PC-3 (cell line): ENCODE data around the gene MACROD2. TPM values are rescaled to one million over a fixed set of nuclear protein-coding genes. Genes with fewer than 3 reads are reported as not detected.
A peak's percentile ranks its signal among the peaks of the same experiment; 100 is the strongest.

ENCODE experiments used
- ATAC-seq: fragments of 200-7000 bp; cut with Tn5 transposase; 2 replicates; pipeline ENCODE4 v1.9.1; 2020; ENCODE audit warnings: mild to moderate bottlenecking, moderate library complexity
- BruUV-seq: library from RNA; stranded (reverse); fragments of 400-500 nt; replicated peaks from 2 replicates; lab custom pipeline; 2021; lab: Mats Ljungman, UMichigan
- CTCF ChIA-PET: fragments of 300-600 bp; sonication (Branson Sonifier 250); formaldehyde crosslinking; loops from one replicate; lab custom pipeline; 2022; ENCODE audit warnings: antibody characterized with exemption; lab: Charles Lee
- POLR2A ChIA-PET: fragments of 300-600 bp; sonication (Branson Sonifier 250); formaldehyde crosslinking; loops from one replicate; lab custom pipeline; 2022; ENCODE audit warnings: antibody characterized with exemption; ENCODE audit not compliant: unreplicated experiment; lab: Charles Lee
- DNase-seq: peaks from one replicate; pipeline ENCODE4 v3.0.0-alpha.2; 2015
- H2AFZ ChIP-seq: fragments of 300-600 bp; sonication (generic); 2 replicates; pipeline ENCODE4 v1.6.0; 2016; ENCODE audit warnings: antibody characterized with exemption, low read length
- H3F3A ChIP-seq: fragments of 300-600 bp; sonication (generic); one replicate; pipeline ENCODE4 v1.6.0; 2017; ENCODE audit warnings: antibody characterized with exemption, low read length, control low read depth, mild to moderate bottlenecking; ENCODE audit not compliant: unreplicated experiment
- H3K27ac ChIP-seq: fragments of 300-600 bp; sonication (generic); 2 replicates; pipeline ENCODE4 v1.5.1; 2016; ENCODE audit warnings: mild to moderate bottlenecking, low read length
- H3K27me3 ChIP-seq: fragments of 300-600 bp; sonication (generic); 2 replicates; pipeline ENCODE4 v1.6.1; 2016; ENCODE audit warnings: low read length, mixed read lengths
- H3K36me3 ChIP-seq: fragments of 300-600 bp; sonication (generic); 2 replicates; pipeline ENCODE4 v1.6.1; 2016; ENCODE audit warnings: low read depth, mixed run types, low read length, mixed read lengths
- H3K4me1 ChIP-seq: fragments of 300-600 bp; sonication (generic); 2 replicates; pipeline ENCODE4 v1.5.1; 2016; ENCODE audit warnings: low read length; ENCODE audit not compliant: insufficient read depth
- H3K4me2 ChIP-seq: fragments of 300-600 bp; sonication (generic); 2 replicates; pipeline ENCODE4 v1.6.0; 2016; ENCODE audit warnings: low read length
- H3K4me3 ChIP-seq: fragments of 300-600 bp; sonication (generic); 2 replicates; pipeline ENCODE4 v1.5.1; 2016; ENCODE audit warnings: mild to moderate bottlenecking, low read length, mixed read lengths
- H3K79me2 ChIP-seq: fragments of 300-600 bp; sonication (generic); 2 replicates; pipeline ENCODE4 v1.6.1; 2017; ENCODE audit warnings: low read length, mixed read lengths
- H3K9ac ChIP-seq: fragments of 300-600 bp; sonication (generic); 2 replicates; pipeline ENCODE4 v1.6.0; 2016; ENCODE audit warnings: mild to moderate bottlenecking, low read length
- H3K9me2 ChIP-seq: fragments of 300-600 bp; sonication (generic); replicated peaks from 2 replicates; pipeline ENCODE4 v1.6.1; 2016; ENCODE audit warnings: mixed run types, low read length, mixed read lengths
- H3K9me3 ChIP-seq: fragments of 300-600 bp; sonication (generic); 2 replicates; pipeline ENCODE4 v1.6.1; 2016; ENCODE audit warnings: low read length, mixed read lengths
- H4K20me1 ChIP-seq: fragments of 300-600 bp; sonication (generic); 2 replicates; pipeline ENCODE4 v1.6.1; 2016; ENCODE audit warnings: low read length, mixed read lengths
- CTCF ChIP-seq: fragments of 300-600 bp; sonication (generic); conservative IDR thresholded peaks from 2 replicates; pipeline ENCODE4 v1.5.1; 2017; ENCODE audit warnings: antibody characterized with exemption, low read depth, mild to moderate bottlenecking, low read length
- EZH2 ChIP-seq: fragments of 300-600 bp; sonication (generic); IDR thresholded peaks from one replicate; pipeline ENCODE4 v1.6.1; 2017; ENCODE audit warnings: antibody characterized with exemption, mild to moderate bottlenecking, low read length; ENCODE audit not compliant: unreplicated experiment
- EZH2phosphoT487 ChIP-seq: fragments of 300-600 bp; sonication (generic); IDR thresholded peaks from 2 replicates; pipeline ENCODE4 v1.6.1; 2018; ENCODE audit warnings: mild to moderate bottlenecking, antibody characterized with exemption, low read length, borderline replicate concordance
- intact Hi-C: fragments of 100-400 bp; cut with micrococcal nuclease; formaldehyde crosslinking; loops from 2 replicates; pipeline ENCODE4 v1.9.0; 2023
- total RNA-seq: library from RNA; depleted of rRNA; stranded (reverse); fragments of >200 nt; gene quantifications from 2 replicates; pipeline ENCODE4 v1.2.3, GENCODE V29; 2014

Gene MACROD2
- total RNA-seq, 1 experiment from 2014 or later: 3.1 TPM

- CTCF ChIA-PET: no interaction called here
Observed at GRCh38 chr20:15637546-15637945, 1642.2 kb downstream of the MACROD2 start.

GRCh38 chr20:15637950-15638754, 1642.8 kb downstream of the MACROD2 start:
- POLR2A ChIA-PET: interaction anchor here (0.6 kb wide), 1 partner anchor 164 kb away, joined by 3 read pairs; no protein-coding TSS in a partner anchor
- no peak overlapping the region for H3K4me3 ChIP-seq
- BruUV-seq: no TSS peak
- intact Hi-C loops: no loop called here
- no peaks in the 10 kb centered on the region for H3K9me2 ChIP-seq
- no peak overlapping the region for H3K4me2 ChIP-seq
- H3K9ac ChIP-seq: no peak overlapping the region
- no peak for TF ChIP-seq EZH2
- TF ChIP-seq EZH2phosphoT487: no peak
- TF ChIP-seq CTCF: no peak
- CTCF ChIA-PET: no interaction called here
- peak; percentile 37 for DNase-seq
- H3K79me2 ChIP-seq: no peaks in the 10 kb centered on the region
- peak; percentile 64 for ATAC-seq
- no peaks in the 10 kb centered on the region for H4K20me1 ChIP-seq
- no peaks in the 10 kb centered on the region for H3F3A ChIP-seq
- H3K9me3 ChIP-seq: no peaks in the 10 kb centered on the region
- H2AFZ ChIP-seq: peak overlapping the region; percentile 7; the same call in 1 of the 2 replicates
- no peaks in the 10 kb centered on the region for H3K36me3 ChIP-seq
- H3K27me3 ChIP-seq: no peaks in the 10 kb centered on the region
- peaks cover 9% of the 10 kb centered on the region for H3K4me1 ChIP-seq
- H3K27ac ChIP-seq: no peak overlapping the region

More at GRCh38 chr20:15637546-15637945, 1642.2 kb downstream of the MACROD2 start:
- Histone ChIP-seq H3K9ac (no peak overlapping the region), H3K4me1 (peaks cover 9% of the 10 kb centered on the region), H3K27ac (no peak overlapping the region), H3K27me3 (no peaks in the 10 kb centered on the region), H3K9me2 (no peaks in the 10 kb centered on the region), H3K4me2 (no peak overlapping the region), H4K20me1 (no peaks in the 10 kb centered on the region), H3K4me3 (no peak overlapping the region), H2AFZ (peak overlapping the region; percentile 7; the same call in 1 of the 2 replicates), H3K9me3 (no peaks in the 10 kb centered on the region), H3F3A (no peaks in the 10 kb centered on the region), H3K79me2 (no peaks in the 10 kb centered on the region), H3K36me3 (no peaks in the 10 kb centered on the region)
- TF ChIP-seq EZH2 (no peak), CTCF (no peak), EZH2phosphoT487 (no peak)
- no TSS peak for BruUV-seq
- POLR2A ChIA-PET: no interaction called here
- ATAC-seq (no peak), DNase-seq (no peak)
- intact Hi-C loops: no loop called here

GRCh38 chr20:15638816-15639215, 1643.5 kb downstream of the MACROD2 start:
- TF ChIP-seq EZH2phosphoT487: no peak
- TF ChIP-seq EZH2: no peak
- TF ChIP-seq CTCF: no peak
- Histone ChIP-seq H3K9me3 (no peaks in the 10 kb centered on the region), H3K27me3 (no peaks in the 10 kb centered on the region), H4K20me1 (no peaks in the 10 kb centered on the region), H3K4me3 (no peak overlapping the region), H2AFZ (no peak overlapping the region), H3K9ac (no peak overlapping the region), H3F3A (no peaks in the 10 kb centered on the region), H3K27ac (no peak overlapping the region), H3K79me2 (no peaks in the 10 kb centered on the region), H3K9me2 (no peaks in the 10 kb centered on the region), H3K4me2 (no peak overlapping the region), H3K4me1 (peaks cover 9% of the 10 kb centered on the region), H3K36me3 (no peaks in the 10 kb centered on the region)
- no TSS peak for BruUV-seq
- DNase-seq (no peak), ATAC-seq (no peak)
- POLR2A ChIA-PET: interaction anchor here (0.6 kb wide), 1 partner anchor 165 kb away, joined by 3 read pairs; no protein-coding TSS in a partner anchor
- intact Hi-C loops: no loop called here
- CTCF ChIA-PET: no interaction called here
